PC-3 (cell line): ENCODE results near the gene ITPRID2. TPM values are rescaled to one million over a fixed set of nuclear protein-coding genes. Genes with fewer than 3 reads are reported as not detected.

Experiments
- ATAC-seq: fragments of 200-7000 bp; cut with Tn5 transposase; 2 replicates; pipeline ENCODE4 v1.9.1; 2020; ENCODE audit warnings: mild to moderate bottlenecking, moderate library complexity
- BruUV-seq: library from RNA; stranded (reverse); fragments of 400-500 nt; replicated peaks from 2 replicates; lab custom pipeline; 2021; lab: Mats Ljungman, UMichigan
- CTCF ChIA-PET: fragments of 300-600 bp; sonication (Branson Sonifier 250); formaldehyde crosslinking; loops from one replicate; lab custom pipeline; 2022; ENCODE audit warnings: antibody characterized with exemption; lab: Charles Lee
- POLR2A ChIA-PET: fragments of 300-600 bp; sonication (Branson Sonifier 250); formaldehyde crosslinking; loops from one replicate; lab custom pipeline; 2022; ENCODE audit warnings: antibody characterized with exemption; ENCODE audit not compliant: unreplicated experiment; lab: Charles Lee
- DNase-seq: peaks from one replicate; pipeline ENCODE4 v3.0.0-alpha.2; 2015
- H2AFZ ChIP-seq: fragments of 300-600 bp; sonication (generic); 2 replicates; pipeline ENCODE4 v1.6.0; 2016; ENCODE audit warnings: antibody characterized with exemption, low read length
- H3F3A ChIP-seq: fragments of 300-600 bp; sonication (generic); one replicate; pipeline ENCODE4 v1.6.0; 2017; ENCODE audit warnings: antibody characterized with exemption, low read length, control low read depth, mild to moderate bottlenecking; ENCODE audit not compliant: unreplicated experiment
- H3K27ac ChIP-seq: fragments of 300-600 bp; sonication (generic); 2 replicates; pipeline ENCODE4 v1.5.1; 2016; ENCODE audit warnings: mild to moderate bottlenecking, low read length
- H3K27me3 ChIP-seq: fragments of 300-600 bp; sonication (generic); 2 replicates; pipeline ENCODE4 v1.6.1; 2016; ENCODE audit warnings: low read length, mixed read lengths
- H3K36me3 ChIP-seq: fragments of 300-600 bp; sonication (generic); 2 replicates; pipeline ENCODE4 v1.6.1; 2016; ENCODE audit warnings: low read depth, mixed run types, low read length, mixed read lengths
- H3K4me1 ChIP-seq: fragments of 300-600 bp; sonication (generic); 2 replicates; pipeline ENCODE4 v1.5.1; 2016; ENCODE audit warnings: low read length; ENCODE audit not compliant: insufficient read depth
- H3K4me2 ChIP-seq: fragments of 300-600 bp; sonication (generic); 2 replicates; pipeline ENCODE4 v1.6.0; 2016; ENCODE audit warnings: low read length
- H3K4me3 ChIP-seq: fragments of 300-600 bp; sonication (generic); 2 replicates; pipeline ENCODE4 v1.5.1; 2016; ENCODE audit warnings: mild to moderate bottlenecking, low read length, mixed read lengths
- H3K79me2 ChIP-seq: fragments of 300-600 bp; sonication (generic); 2 replicates; pipeline ENCODE4 v1.6.1; 2017; ENCODE audit warnings: low read length, mixed read lengths
- H3K9ac ChIP-seq: fragments of 300-600 bp; sonication (generic); 2 replicates; pipeline ENCODE4 v1.6.0; 2016; ENCODE audit warnings: mild to moderate bottlenecking, low read length
- H3K9me2 ChIP-seq: fragments of 300-600 bp; sonication (generic); replicated peaks from 2 replicates; pipeline ENCODE4 v1.6.1; 2016; ENCODE audit warnings: mixed run types, low read length, mixed read lengths
- H3K9me3 ChIP-seq: fragments of 300-600 bp; sonication (generic); 2 replicates; pipeline ENCODE4 v1.6.1; 2016; ENCODE audit warnings: low read length, mixed read lengths
- H4K20me1 ChIP-seq: fragments of 300-600 bp; sonication (generic); 2 replicates; pipeline ENCODE4 v1.6.1; 2016; ENCODE audit warnings: low read length, mixed read lengths
- EZH2 ChIP-seq: fragments of 300-600 bp; sonication (generic); IDR thresholded peaks from one replicate; pipeline ENCODE4 v1.6.1; 2017; ENCODE audit warnings: antibody characterized with exemption, mild to moderate bottlenecking, low read length; ENCODE audit not compliant: unreplicated experiment
- EZH2phosphoT487 ChIP-seq: fragments of 300-600 bp; sonication (generic); IDR thresholded peaks from 2 replicates; pipeline ENCODE4 v1.6.1; 2018; ENCODE audit warnings: mild to moderate bottlenecking, antibody characterized with exemption, low read length, borderline replicate concordance
- intact Hi-C: fragments of 100-400 bp; cut with micrococcal nuclease; formaldehyde crosslinking; loops from 2 replicates; pipeline ENCODE4 v1.9.0; 2023
- total RNA-seq: library from RNA; depleted of rRNA; stranded (reverse); fragments of >200 nt; gene quantifications from 2 replicates; pipeline ENCODE4 v1.2.3, GENCODE V29; 2014
- TF ChIP-seq, protein P1 (sequence below): fragments of 300-600 bp; sonication (generic); conservative IDR thresholded peaks from 2 replicates; pipeline ENCODE4 v1.5.1; 2017; ENCODE audit warnings: antibody characterized with exemption, low read depth, mild to moderate bottlenecking, low read length

The ITPRID2 gene
- total RNA-seq, 1 experiment from 2014 or later, result 113 TPM

DNA sequence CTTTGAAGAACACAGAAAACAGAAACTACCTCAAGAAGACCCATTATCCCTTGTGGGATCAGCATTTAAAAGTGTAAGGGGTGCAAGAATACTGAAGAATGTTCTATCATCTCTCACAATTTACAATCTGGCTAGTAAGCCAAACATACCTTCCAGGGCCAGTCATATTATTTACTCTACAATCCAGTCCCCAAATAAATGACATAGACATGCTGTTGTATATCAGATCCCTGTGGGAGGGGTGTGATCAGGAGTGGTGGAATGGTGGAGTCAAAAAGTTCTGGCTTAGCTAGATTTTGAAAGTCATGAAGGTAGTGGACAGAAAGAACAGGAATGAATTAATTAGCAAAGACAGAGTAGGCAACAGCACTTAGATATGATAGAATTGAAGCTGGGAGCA lies 1.8 kb upstream of the ITPRID2 start:
- POLR2A ChIA-PET, result interaction anchor here (0.7 kb wide), 1 partner anchor 57 kb away, joined by 5 read pairs; no protein-coding TSS in a partner anchor

GRCh38 chr2:181890271-181890670 lies 1.3 kb upstream of the ITPRID2 start:
- ChIA-PET POLR2A (interaction anchor here (0.5 to 0.7 kb wide), 2 partner anchors 57 to 148 kb away, joined by 3 to 5 read pairs; no protein-coding TSS in a partner anchor), CTCF (interaction anchor here (1.2 kb wide), 1 partner anchor 148 kb away, joined by 3 read pairs; no protein-coding TSS in a partner anchor)
- intact Hi-C loops, result loop anchor here (2.0 to 5.0 kb wide), 2 partner anchors 98 to 119 kb away; no protein-coding TSS in a partner anchor
- Histone ChIP-seq H3K4me3 (no peak overlapping the region), H3K9me3 (no peaks in the 10 kb centered on the region), H3K9ac (no peak overlapping the region), H2AFZ (no peak overlapping the region), H3K36me3 (peaks cover 12% of the 10 kb centered on the region), H3K27ac (peak overlapping the region; percentile 1; the same call in 1 of the 2 replicates), H3F3A (no peaks in the 10 kb centered on the region), H3K4me2 (peak overlapping the region; percentile 39), H3K9me2 (no peaks in the 10 kb centered on the region), H4K20me1 (peaks cover 13% of the 10 kb centered on the region), H3K4me1 (peaks cover 61% of the 10 kb centered on the region), H3K79me2 (peaks cover 35% of the 10 kb centered on the region), H3K27me3 (no peaks in the 10 kb centered on the region)
- DNase-seq (no peak), ATAC-seq (no peak)
- TF ChIP-seq EZH2phosphoT487 (no peak), EZH2 (no peak)
- TF ChIP-seq, protein P1, sequence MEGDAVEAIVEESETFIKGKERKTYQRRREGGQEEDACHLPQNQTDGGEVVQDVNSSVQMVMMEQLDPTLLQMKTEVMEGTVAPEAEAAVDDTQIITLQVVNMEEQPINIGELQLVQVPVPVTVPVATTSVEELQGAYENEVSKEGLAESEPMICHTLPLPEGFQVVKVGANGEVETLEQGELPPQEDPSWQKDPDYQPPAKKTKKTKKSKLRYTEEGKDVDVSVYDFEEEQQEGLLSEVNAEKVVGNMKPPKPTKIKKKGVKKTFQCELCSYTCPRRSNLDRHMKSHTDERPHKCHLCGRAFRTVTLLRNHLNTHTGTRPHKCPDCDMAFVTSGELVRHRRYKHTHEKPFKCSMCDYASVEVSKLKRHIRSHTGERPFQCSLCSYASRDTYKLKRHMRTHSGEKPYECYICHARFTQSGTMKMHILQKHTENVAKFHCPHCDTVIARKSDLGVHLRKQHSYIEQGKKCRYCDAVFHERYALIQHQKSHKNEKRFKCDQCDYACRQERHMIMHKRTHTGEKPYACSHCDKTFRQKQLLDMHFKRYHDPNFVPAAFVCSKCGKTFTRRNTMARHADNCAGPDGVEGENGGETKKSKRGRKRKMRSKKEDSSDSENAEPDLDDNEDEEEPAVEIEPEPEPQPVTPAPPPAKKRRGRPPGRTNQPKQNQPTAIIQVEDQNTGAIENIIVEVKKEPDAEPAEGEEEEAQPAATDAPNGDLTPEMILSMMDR, result no peak
- BruUV-seq, result no TSS peak

More for the DNA sequence above, 1.8 kb upstream of the ITPRID2 start:
- ATAC-seq (no peak), DNase-seq (peak; percentile 56)
- no peak overlapping the region for H3K4me3 ChIP-seq
- no peaks in the 10 kb centered on the region for H3K27me3 ChIP-seq
- TF ChIP-seq EZH2 (no peak), EZH2phosphoT487 (no peak)
- TF ChIP-seq, protein P1, result no peak
- peak overlapping the region; percentile 1; the same call in 1 of the 2 replicates for H3K27ac ChIP-seq
- no peaks in the 10 kb centered on the region for H3K9me3 ChIP-seq
- H3K4me1 ChIP-seq, result peaks cover 57% of the 10 kb centered on the region
- CTCF ChIA-PET, result interaction anchor here (1.2 kb wide), 1 partner anchor 148 kb away, joined by 3 read pairs; no protein-coding TSS in a partner anchor
- no peak overlapping the region for H2AFZ ChIP-seq
- H3F3A ChIP-seq, result no peaks in the 10 kb centered on the region
- peaks cover 12% of the 10 kb centered on the region for H3K36me3 ChIP-seq
- H3K9me2 ChIP-seq, result no peaks in the 10 kb centered on the region
- H3K79me2 ChIP-seq, result peaks cover 30% of the 10 kb centered on the region
- no peak overlapping the region for H3K9ac ChIP-seq
- peak overlapping the region; percentile 39 for H3K4me2 ChIP-seq
- BruUV-seq, result no TSS peak
- intact Hi-C loops, result loop anchor here (2.0 to 5.0 kb wide), 2 partner anchors 97 to 119 kb away; no protein-coding TSS in a partner anchor
- H4K20me1 ChIP-seq, result peaks cover 13% of the 10 kb centered on the region
